HepG2 (cell line): ENCODE data around the gene TTN. TPM values are rescaled to one million over a fixed set of nuclear protein-coding genes. Genes with fewer than 3 reads are reported as not detected.

Experiments
- ATAC-seq: fragments of 200-7000 bp; cut with Tn5 transposase; 3 replicates; pipeline ENCODE4 v1.9.1; 2020; ENCODE audit warnings: mild to moderate bottlenecking, moderate library complexity
- BruUV-seq: library from RNA; stranded (reverse); fragments of 400-500 nt; replicated peaks from 2 replicates; lab custom pipeline; 2021; lab: Mats Ljungman, UMichigan
- CTCF ChIA-PET: fragments of 300-600 bp; formaldehyde crosslinking; extraction: SDS; loops from one replicate; lab custom pipeline; 2021; ENCODE audit warnings: low total read pairs, inconsistent platforms, low intra/inter-chr PET ratio; lab: Yijun Ruan, JAX
- POLR2A ChIA-PET: fragments of 350-600 bp; sonication (Branson Sonifier 250); formaldehyde crosslinking; loops from one replicate; lab custom pipeline; 2020; ENCODE audit warnings: antibody characterized with exemption, inconsistent platforms; lab: Yijun Ruan, JAX
- DNase-seq: peaks from one replicate; pipeline ENCODE4 v3.0.0-alpha.2; 2015; ENCODE audit warnings: low spot score
- FAIRE-seq: peaks from 3 replicates; lab custom pipeline; 2011; peaks lifted over from hg19 to GRCh38; lab: Jason Lieb, UNC
- H2AFZ ChIP-seq: one replicate; pipeline ENCODE4 v1.6.1; 2011; ENCODE audit warnings: low read length, inconsistent platforms
- H3K27ac ChIP-seq: fragments of 300-600 bp; 3 replicates; pipeline ENCODE4 v1.8.0; 2011; ENCODE audit warnings: mixed run types, mild to moderate bottlenecking, mixed read lengths, low read length, inconsistent platforms; ENCODE audit not compliant: insufficient read depth; ENCODE audit errors: extremely low read length
- H3K27me3 ChIP-seq, 2 experiments: fragments of 200-600 bp in 1 of 2; 2 replicates in 1 of 2; 3 replicates in 1 of 2; pipeline versions ENCODE4 v1.6.0 to v1.8.0; 2011; ENCODE audit warnings: low read length in 2 of 2, mild to moderate bottlenecking in 2 of 2, moderate library complexity in 2 of 2, inconsistent platforms in 1 of 2; ENCODE audit not compliant: insufficient read depth in 2 of 2, control insufficient read depth in 1 of 2
- H3K36me3 ChIP-seq, 2 experiments: fragments of 200-600 bp in 1 of 2; replicated peaks in 1 of 2; 2 replicates in 1 of 2; 3 replicates in 1 of 2; pipeline versions ENCODE4 v1.5.1 to v1.8.0; 2011; ENCODE audit warnings: low read length in 2 of 2, inconsistent platforms in 1 of 2; ENCODE audit not compliant: insufficient read depth in 2 of 2, control insufficient read depth in 1 of 2
- H3K4me1 ChIP-seq: 2 replicates; pipeline ENCODE4 v1.5.1; 2012; ENCODE audit warnings: low read length, inconsistent platforms; ENCODE audit not compliant: insufficient read depth
- H3K4me2 ChIP-seq: 2 replicates; pipeline ENCODE4 v1.6.0; 2011; ENCODE audit warnings: low read depth, low read length, inconsistent platforms
- H3K4me3 ChIP-seq, 3 experiments: fragments of 200-600 bp in 1 of 3; sonication (generic), shearing (Covaris generic) in 1 of 3; replicated peaks in 1 of 3; 2 replicates each; pipeline ENCODE4 v1.5.1; 2011 to 2016; ENCODE audit warnings: low read length in 3 of 3, inconsistent platforms in 2 of 3, low read depth in 2 of 3, mild to moderate bottlenecking in 2 of 3, control low read depth in 1 of 3, mixed read lengths in 1 of 3; ENCODE audit not compliant: insufficient read depth in 1 of 3
- H3K79me2 ChIP-seq: one replicate; pipeline ENCODE4 v1.6.1; 2011; ENCODE audit warnings: low read length, inconsistent platforms; ENCODE audit not compliant: insufficient read depth
- H3K9ac ChIP-seq: 2 replicates; pipeline ENCODE4 v1.6.0; 2011; ENCODE audit warnings: mild to moderate bottlenecking, low read depth, low read length, inconsistent platforms; ENCODE audit not compliant: insufficient read depth
- H3K9me3 ChIP-seq: 2 replicates; pipeline ENCODE4 v1.5.1; 2012; ENCODE audit warnings: mild to moderate bottlenecking, low read length
- H4K20me1 ChIP-seq: 2 replicates; pipeline ENCODE4 v1.6.0; 2011; ENCODE audit warnings: inconsistent platforms, mild to moderate bottlenecking, low read length, moderate library complexity; ENCODE audit not compliant: insufficient read depth
- DMAP1 ChIP-seq: IDR thresholded peaks from 2 replicates; pipeline ENCODE4 v1.6.1; 2016
- DPF2 ChIP-seq: sonication (generic); formaldehyde crosslinking; IDR thresholded peaks from 2 replicates; pipeline ENCODE4 v1.4.0; 2020; ENCODE audit warnings: mild to moderate bottlenecking, low read depth, missing genetic modification reagents, borderline replicate concordance
- ERF ChIP-seq: IDR thresholded peaks from 2 replicates; pipeline ENCODE4 v1.6.1; 2018; ENCODE audit warnings: missing biosample characterization, missing genetic modification reagents
- FOXA1 ChIP-seq, 2 experiments: fragments of 450-650 bp in 1 of 2; sonication (generic) in 1 of 2; formaldehyde crosslinking in 1 of 2; IDR thresholded peaks; 2 replicates each; pipeline versions ENCODE4 v1.4.0 to v1.6.1; 2016 to 2020; ENCODE audit warnings: missing genetic modification reagents in 1 of 2
- HNF4A ChIP-seq: sonication (generic); formaldehyde crosslinking; IDR thresholded peaks from 2 replicates; pipeline ENCODE4 v1.4.0; 2020; ENCODE audit warnings: missing genetic modification reagents
- POGK ChIP-seq: sonication (generic); formaldehyde crosslinking; conservative IDR thresholded peaks from 2 replicates; pipeline ENCODE4 v1.8.0; 2022; ENCODE audit warnings: mild to moderate bottlenecking, moderate library complexity, missing genetic modification reagents
- RBM22 ChIP-seq: fragments of 200-400 bp; formaldehyde crosslinking; optimal IDR thresholded peaks from 2 replicates; pipeline ENCODE3; 2017; ENCODE audit warnings: mild to moderate bottlenecking, low read length, moderate library complexity
- SOX13 ChIP-seq, 3 experiments: fragments of 450-650 bp in 1 of 3; sonication (generic) in 1 of 3; formaldehyde crosslinking in 1 of 3; IDR thresholded peaks in 2 of 3; conservative IDR thresholded peaks in 1 of 3; 2 replicates each; pipeline versions ENCODE4 v1.5.0 to v1.6.1; 2016 to 2020; ENCODE audit warnings: antibody characterized with exemption in 1 of 3, mild to moderate bottlenecking in 1 of 3, missing compliant biosample characterization in 1 of 3, missing genetic modification reagents in 1 of 3, moderate library complexity in 1 of 3
- TGIF2 ChIP-seq: IDR thresholded peaks from 2 replicates; pipeline ENCODE4 v1.6.1; 2016; ENCODE audit warnings: control low read depth, missing compliant biosample characterization
- XRCC5 ChIP-seq: fragments of 200-400 bp; formaldehyde crosslinking; optimal IDR thresholded peaks from 2 replicates; pipeline ENCODE3; 2017; ENCODE audit warnings: mild to moderate bottlenecking, low read length
- ZC3H13 ChIP-seq: sonication (generic); formaldehyde crosslinking; IDR thresholded peaks from 2 replicates; pipeline ENCODE4 v1.8.1; 2023; ENCODE audit warnings: mild to moderate bottlenecking, missing genetic modification reagents, moderate library complexity
- ZNF251 ChIP-seq: sonication (generic); formaldehyde crosslinking; IDR thresholded peaks from 2 replicates; pipeline ENCODE4 v1.9.0; 2021; ENCODE audit warnings: mild to moderate bottlenecking, missing genetic modification reagents
- ZNF446 ChIP-seq: sonication (generic); formaldehyde crosslinking; IDR thresholded peaks from 2 replicates; pipeline ENCODE4 v1.5.0; 2020; ENCODE audit warnings: mild to moderate bottlenecking, missing genetic modification reagents
- ZNF556 ChIP-seq: sonication (generic); formaldehyde crosslinking; IDR thresholded peaks from 2 replicates; pipeline ENCODE4 v1.4.0; 2020; ENCODE audit warnings: mild to moderate bottlenecking, missing genetic modification reagents, borderline replicate concordance
- ZNF570 ChIP-seq: sonication (generic); formaldehyde crosslinking; IDR thresholded peaks from 2 replicates; pipeline ENCODE4 v1.4.0; 2020; ENCODE audit warnings: mild to moderate bottlenecking, missing genetic modification reagents, borderline replicate concordance
- WGBS: methylation state at CpG from one replicate; pipeline ENCODE4 v1.1.6; 2017; ENCODE audit warnings: low lambda C conversion rate; 5-methylcytosine and 5-hydroxymethylcytosine counted together
- in situ Hi-C: cut with HindIII; loops from 2 replicates; pipeline ENCODE4 v1.10.0; 2017; ENCODE audit warnings: low pct_unique_long_range_greater_than_20kb; ENCODE audit not compliant: extremely low pct_ligation_motif_present
- intact Hi-C: fragments of 100-400 bp; cut with micrococcal nuclease; formaldehyde crosslinking; loops from one replicate; pipeline ENCODE4 v1.10.0; 2022; ENCODE audit not compliant: unreplicated experiment
- polyA plus RNA-seq, 8 experiments: library from polyadenylated mRNA; depleted of rRNA in 3 of 8; stranded (reverse) in 7 of 8; unstranded in 1 of 8; fragments of >200 nt; fragmentation: Illumina TruSeq in 4 of 8; extraction: Trizol in 4 of 8; gene quantifications; 2 replicates each; pipeline versions ENCODE4 v1.2.1 to v1.2.3, GENCODE V29; 2011 to 2016; ENCODE audit warnings: low read depth in 4 of 8, missing spikeins in 1 of 8, mixed read lengths in 1 of 8; ENCODE audit not compliant: insufficient read depth in 1 of 8
- total RNA-seq, 5 experiments: library from RNA; depleted of rRNA; stranded (reverse); fragments of >200 nt; fragmentation: Illumina TruSeq; extraction: Trizol; gene quantifications; 2 replicates each; pipeline ENCODE4 v1.2.3, GENCODE V29; 2016; ENCODE audit warnings: low read depth in 1 of 5

The TTN gene
- total and polyA plus RNA-seq, 2 of the 13 experiments (the other 11 are each of a cell fraction or from before 2014, with no cell fraction given) = under 0.01 TPM

GRCh38 chr2:178553047-178553446 lies 254.2 kb downstream of the TTN start:
- Histone ChIP-seq H2AFZ (no peak overlapping the region), H3K4me1 (no peaks in the 10 kb centered on the region), H3K9ac (no peak overlapping the region), H4K20me1 (no peaks in the 10 kb centered on the region), H3K27ac (no peak overlapping the region), H3K9me3 (no peaks in the 10 kb centered on the region), H3K4me2 (no peak overlapping the region), H3K4me3 (no peak overlapping the region), H3K79me2 (no peaks in the 10 kb centered on the region), H3K27me3 (no peaks in the 10 kb centered on the region; a peak in 1 of 5 replicates), H3K36me3 (no peaks in the 10 kb centered on the region)
- ChIA-PET POLR2A (no interaction called here), CTCF (no interaction called here)
- in situ Hi-C loops = no loop called here
- WGBS = 57% methylated on average over 2 of the region's 2 CpGs
- intact Hi-C loops = no loop called here
- no TSS peak for BruUV-seq
- DNase-seq (no peak), ATAC-seq (no peak), FAIRE-seq (no peak)
- TF ChIP-seq XRCC5 = no peak
- TF ChIP-seq ZNF251 (CRISPR knock-in tag) = no peak
- TF ChIP-seq TGIF2 (CRISPR knock-in tag) = no peak
- TF ChIP-seq DMAP1 (CRISPR knock-in tag) = no peak
- TF ChIP-seq ZC3H13 (CRISPR knock-in tag) = no peak
- TF ChIP-seq FOXA1 (IDR thresholded peaks at IDR 0.05) = no peak
- TF ChIP-seq FOXA1 (CRISPR knock-in tag; IDR thresholded peaks at IDR 0.05) = no peak
- no peak for TF ChIP-seq DPF2 (CRISPR knock-in tag)
- TF ChIP-seq ERF (CRISPR knock-in tag) = no peak
- no peak for TF ChIP-seq ZNF556 (CRISPR knock-in tag)
- no peak for TF ChIP-seq HNF4A (CRISPR knock-in tag)
- no peak for TF ChIP-seq POGK
- TF ChIP-seq ZNF570 (CRISPR knock-in tag) = no peak
- no peak for TF ChIP-seq ZNF446 (CRISPR knock-in tag)
- TF ChIP-seq RBM22 = no peak
- TF ChIP-seq SOX13 (IDR thresholded peaks at IDR 0.05) = no peak
- TF ChIP-seq SOX13 (CRISPR knock-in tag; conservative IDR thresholded peaks at IDR 0.05 in 1 of 2, IDR thresholded peaks at IDR 0.05 in 1 of 2) = no peak
